Uterus (tissue), 2 donors: Measurements from ENCODE around the gene C2orf66.

ENCODE experiments used
- POLR2A ChIP-seq, 2 donors: fragments of 450-650 bp; IDR thresholded peaks; one replicate each; pipeline ENCODE4 v1.6.1; 2016; ENCODE audit warnings: antibody characterized with exemption in 2 of 2, mild to moderate bottlenecking in 1 of 2, moderate library complexity in 1 of 2
- TF ChIP-seq, protein P1 (sequence below), 4 experiments: fragments of 200-600 bp in 2 of 4; fragments of 450-650 bp in 2 of 4; sonication (generic) in 2 of 4; IDR thresholded peaks; one replicate each; pipeline ENCODE4 v1.5.1; 2016 to 2019; ENCODE audit warnings: antibody characterized with exemption in 4 of 4, mild to moderate bottlenecking in 2 of 4, moderate library complexity in 1 of 4

DNA sequence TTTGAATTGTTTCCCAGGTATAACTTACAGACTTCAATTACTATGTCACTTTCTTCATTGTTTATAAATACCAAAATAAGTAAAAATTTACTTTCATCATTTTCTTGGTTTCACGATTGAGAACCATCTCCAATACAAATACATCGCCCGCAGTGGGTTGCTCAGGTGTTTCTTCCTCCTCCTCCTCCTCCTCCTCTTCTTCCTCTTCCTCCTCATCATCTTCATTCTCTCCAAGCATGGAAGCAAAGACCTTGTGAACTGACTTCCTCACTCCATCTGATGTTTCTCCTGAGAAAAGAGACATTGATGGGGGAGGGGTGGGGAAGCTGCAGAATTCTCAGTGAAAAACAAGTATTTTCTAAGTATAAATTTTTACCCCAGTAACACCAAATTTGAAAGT is 16.3 kb downstream of the C2orf66 start:
- no peak for TF ChIP-seq POLR2A (IDR thresholded peaks at IDR 0.05)
- TF ChIP-seq, protein P1, sequence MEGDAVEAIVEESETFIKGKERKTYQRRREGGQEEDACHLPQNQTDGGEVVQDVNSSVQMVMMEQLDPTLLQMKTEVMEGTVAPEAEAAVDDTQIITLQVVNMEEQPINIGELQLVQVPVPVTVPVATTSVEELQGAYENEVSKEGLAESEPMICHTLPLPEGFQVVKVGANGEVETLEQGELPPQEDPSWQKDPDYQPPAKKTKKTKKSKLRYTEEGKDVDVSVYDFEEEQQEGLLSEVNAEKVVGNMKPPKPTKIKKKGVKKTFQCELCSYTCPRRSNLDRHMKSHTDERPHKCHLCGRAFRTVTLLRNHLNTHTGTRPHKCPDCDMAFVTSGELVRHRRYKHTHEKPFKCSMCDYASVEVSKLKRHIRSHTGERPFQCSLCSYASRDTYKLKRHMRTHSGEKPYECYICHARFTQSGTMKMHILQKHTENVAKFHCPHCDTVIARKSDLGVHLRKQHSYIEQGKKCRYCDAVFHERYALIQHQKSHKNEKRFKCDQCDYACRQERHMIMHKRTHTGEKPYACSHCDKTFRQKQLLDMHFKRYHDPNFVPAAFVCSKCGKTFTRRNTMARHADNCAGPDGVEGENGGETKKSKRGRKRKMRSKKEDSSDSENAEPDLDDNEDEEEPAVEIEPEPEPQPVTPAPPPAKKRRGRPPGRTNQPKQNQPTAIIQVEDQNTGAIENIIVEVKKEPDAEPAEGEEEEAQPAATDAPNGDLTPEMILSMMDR (IDR thresholded peaks at IDR 0.05) = no peak
